ENCODE measurements around the gene SLC22A5. TPM values are rescaled to one million over a fixed set of nuclear protein-coding genes. Genes with fewer than 3 reads are reported as not detected.

Gene SLC22A5
- total RNA-seq, 1 experiment from 2014 or later: 20.2 TPM

DNA sequence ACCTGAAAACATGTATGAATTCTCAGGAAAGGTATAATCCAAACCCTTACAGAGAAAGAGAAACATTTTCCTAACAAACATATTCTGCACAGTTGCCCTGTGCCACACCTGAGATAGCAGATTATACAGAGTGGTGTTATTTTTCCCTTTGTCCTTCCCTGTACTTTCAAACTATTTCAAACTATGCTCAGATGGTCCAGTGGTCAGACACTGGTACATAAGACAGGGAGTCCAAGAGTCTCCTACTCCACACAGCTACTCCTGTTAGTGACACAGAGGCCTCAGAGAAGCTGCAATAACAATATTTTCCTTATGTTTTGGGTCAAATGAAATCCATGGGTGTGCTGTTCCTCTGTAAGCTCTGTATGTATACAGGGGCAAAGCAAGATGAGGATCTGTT lies 30.0 kb upstream of the SLC22A5 start:
- POLR2A ChIA-PET: no interaction called here
- no peaks in the 10 kb centered on the region for H3K27me3 ChIP-seq (replicated peaks; ENCODE audit: control insufficient read depth, insufficient read depth, low read length)
- H3K4me1 ChIP-seq: peaks cover 28% of the 10 kb centered on the region
- Mint-ChIP-seq H3K36me3 (ENCODE audit: insufficient read depth, unreplicated experiment) (peaks cover 16% of the 10 kb centered on the region), H3K27ac (ENCODE audit: unreplicated experiment) (no peak overlapping the region), H3K4me3 (ENCODE audit: unreplicated experiment) (no peak overlapping the region), H3K27me3 (ENCODE audit: insufficient read depth, unreplicated experiment) (no peaks in the 10 kb centered on the region), H3K4me1 (ENCODE audit: low read depth, unreplicated experiment) (peaks cover 29% of the 10 kb centered on the region), H3K9me3 (ENCODE audit: unreplicated experiment) (no peaks in the 10 kb centered on the region)
- H3K36me3 ChIP-seq (ENCODE audit: control insufficient read depth, insufficient read depth, low read length): no peaks in the 10 kb centered on the region
- TF ChIP-seq, protein P1, sequence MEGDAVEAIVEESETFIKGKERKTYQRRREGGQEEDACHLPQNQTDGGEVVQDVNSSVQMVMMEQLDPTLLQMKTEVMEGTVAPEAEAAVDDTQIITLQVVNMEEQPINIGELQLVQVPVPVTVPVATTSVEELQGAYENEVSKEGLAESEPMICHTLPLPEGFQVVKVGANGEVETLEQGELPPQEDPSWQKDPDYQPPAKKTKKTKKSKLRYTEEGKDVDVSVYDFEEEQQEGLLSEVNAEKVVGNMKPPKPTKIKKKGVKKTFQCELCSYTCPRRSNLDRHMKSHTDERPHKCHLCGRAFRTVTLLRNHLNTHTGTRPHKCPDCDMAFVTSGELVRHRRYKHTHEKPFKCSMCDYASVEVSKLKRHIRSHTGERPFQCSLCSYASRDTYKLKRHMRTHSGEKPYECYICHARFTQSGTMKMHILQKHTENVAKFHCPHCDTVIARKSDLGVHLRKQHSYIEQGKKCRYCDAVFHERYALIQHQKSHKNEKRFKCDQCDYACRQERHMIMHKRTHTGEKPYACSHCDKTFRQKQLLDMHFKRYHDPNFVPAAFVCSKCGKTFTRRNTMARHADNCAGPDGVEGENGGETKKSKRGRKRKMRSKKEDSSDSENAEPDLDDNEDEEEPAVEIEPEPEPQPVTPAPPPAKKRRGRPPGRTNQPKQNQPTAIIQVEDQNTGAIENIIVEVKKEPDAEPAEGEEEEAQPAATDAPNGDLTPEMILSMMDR (IDR thresholded peaks at IDR 0.05; ENCODE audit: insufficient read depth in 1 of 2, low read depth in 1 of 2, low read length in 1 of 2, severe bottlenecking in 1 of 2, unreplicated experiment in 1 of 2): no peak
- CTCF ChIA-PET: no interaction called here
- no peak for DNase-seq
- no peak overlapping the region for H3K4me3 ChIP-seq (ENCODE audit: low read depth, low read length)
- BruUV-seq (replicated peaks): no TSS peak
- intact Hi-C loops (cut with micrococcal nuclease; ENCODE audit: unreplicated experiment): no loop called here
- no peaks in the 10 kb centered on the region; the same call in 1 of the 2 replicates for H3K9me3 ChIP-seq

DNA sequence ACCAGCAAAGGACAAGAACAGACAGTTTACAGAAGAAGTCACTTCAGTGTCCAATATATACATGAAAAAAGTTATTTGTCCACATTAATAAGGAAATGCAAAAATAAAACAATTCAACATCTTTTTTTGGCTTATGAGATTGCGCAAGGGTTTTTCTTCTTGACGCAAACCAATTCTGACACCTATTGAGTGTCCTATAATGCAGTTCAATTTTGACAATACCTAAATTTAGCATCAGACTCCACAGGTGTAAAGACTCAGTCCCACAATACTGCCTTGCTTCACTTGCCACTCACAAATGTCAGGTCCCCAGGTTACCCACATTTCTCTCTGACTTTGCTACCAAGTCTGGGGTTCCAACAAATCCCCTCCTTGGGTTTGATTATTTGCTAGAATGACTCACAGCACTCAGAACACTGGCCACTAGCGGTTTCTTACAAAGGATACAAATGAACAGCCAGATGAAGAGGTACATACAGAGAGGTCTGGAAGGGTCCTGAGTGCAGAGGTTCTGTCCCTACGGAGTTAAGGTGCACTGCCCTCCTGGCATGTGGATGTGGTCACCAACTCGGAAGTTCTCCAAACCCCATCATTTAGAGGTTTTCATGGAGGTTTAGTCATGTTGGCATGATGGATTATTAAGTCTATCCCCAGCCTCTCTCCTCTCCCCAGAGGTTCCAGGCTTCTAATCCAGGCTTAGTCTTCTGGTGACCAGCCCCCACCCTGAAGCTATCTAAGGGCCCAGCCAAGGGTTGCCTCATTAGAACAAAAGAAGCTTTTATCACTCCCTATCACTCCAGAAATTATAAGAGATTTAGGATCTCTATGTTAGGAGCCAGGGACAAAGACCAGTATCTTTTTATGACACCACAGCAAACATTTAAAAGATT lies 27.0 kb upstream of the SLC22A5 start:
- H3K4me3 ChIP-seq (ENCODE audit: low read depth, low read length): no peak overlapping the region
- Mint-ChIP-seq H3K27me3 (ENCODE audit: insufficient read depth, unreplicated experiment) (no peaks in the 10 kb centered on the region), H3K36me3 (ENCODE audit: insufficient read depth, unreplicated experiment) (peaks cover 16% of the 10 kb centered on the region), H3K9me3 (ENCODE audit: unreplicated experiment) (peaks cover 11% of the 10 kb centered on the region), H3K27ac (ENCODE audit: unreplicated experiment) (no peak overlapping the region), H3K4me3 (ENCODE audit: unreplicated experiment) (no peak overlapping the region), H3K4me1 (ENCODE audit: low read depth, unreplicated experiment) (peaks cover 23% of the 10 kb centered on the region)
- POLR2A ChIA-PET: no interaction called here
- H3K9me3 ChIP-seq: no peaks in the 10 kb centered on the region
- H3K27me3 ChIP-seq (replicated peaks; ENCODE audit: control insufficient read depth, insufficient read depth, low read length): no peaks in the 10 kb centered on the region
- CTCF ChIA-PET: interaction anchor here (0.5 kb wide), 1 partner anchor 293 kb away, joined by 3 read pairs; no protein-coding TSS in a partner anchor
- no peaks in the 10 kb centered on the region for H3K36me3 ChIP-seq (ENCODE audit: control insufficient read depth, insufficient read depth, low read length)
- DNase-seq: no peak
- intact Hi-C loops (cut with micrococcal nuclease; ENCODE audit: unreplicated experiment): no loop called here
- peaks cover 14% of the 10 kb centered on the region; the same call in 1 of the 2 replicates for H3K4me1 ChIP-seq
- TF ChIP-seq, protein P1 (IDR thresholded peaks at IDR 0.05; ENCODE audit: insufficient read depth in 1 of 2, low read depth in 1 of 2, low read length in 1 of 2, severe bottlenecking in 1 of 2, unreplicated experiment in 1 of 2): no peak
- no TSS peak for BruUV-seq (replicated peaks)

DNA sequence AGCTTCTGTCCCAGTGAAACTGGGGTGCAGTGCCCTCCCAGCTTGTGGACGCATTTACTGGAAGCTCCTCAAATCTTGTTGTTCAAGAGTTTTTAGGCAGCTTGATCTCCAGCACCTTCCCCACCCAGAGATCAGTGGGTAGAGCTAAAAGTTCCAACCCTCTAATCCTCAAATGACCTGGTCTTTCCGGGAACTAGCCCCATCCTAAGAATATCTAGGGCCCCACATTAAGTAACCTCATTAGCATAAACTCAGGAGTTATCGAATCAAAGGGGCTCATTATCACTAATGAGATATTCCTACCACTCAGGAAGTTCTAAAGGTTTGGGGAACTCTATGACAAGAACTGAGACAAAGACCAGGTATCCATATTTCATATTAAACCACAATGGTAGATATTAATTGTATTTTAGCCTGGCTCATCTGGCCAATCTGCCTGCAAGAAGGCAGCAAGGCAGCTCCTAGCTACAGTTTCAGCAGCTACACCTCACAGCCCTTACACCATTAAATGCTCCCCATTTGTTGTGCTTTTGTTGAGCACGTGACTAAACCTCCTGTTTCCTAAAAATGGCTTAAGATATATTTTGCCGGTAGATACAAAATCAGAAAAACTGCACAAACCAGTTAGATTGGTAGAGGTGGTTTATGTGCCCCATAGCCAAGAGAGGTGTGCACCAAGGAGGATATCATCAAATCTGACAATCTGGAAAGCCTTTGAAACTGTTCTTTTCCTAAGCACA lies 24.6 kb upstream of the SLC22A5 start:
- Mint-ChIP-seq H3K36me3 (ENCODE audit: insufficient read depth, unreplicated experiment) (peaks cover 18% of the 10 kb centered on the region), H3K27me3 (ENCODE audit: insufficient read depth, unreplicated experiment) (no peaks in the 10 kb centered on the region), H3K9me3 (ENCODE audit: unreplicated experiment) (peaks cover 11% of the 10 kb centered on the region), H3K27ac (ENCODE audit: unreplicated experiment) (no peak overlapping the region), H3K4me3 (ENCODE audit: unreplicated experiment) (no peak overlapping the region), H3K4me1 (ENCODE audit: low read depth, unreplicated experiment) (peaks cover 20% of the 10 kb centered on the region)
- Histone ChIP-seq H3K4me1 (peaks cover 14% of the 10 kb centered on the region; the same call in 1 of the 2 replicates), H3K27me3 (replicated peaks; ENCODE audit: control insufficient read depth, insufficient read depth, low read length) (no peaks in the 10 kb centered on the region), H3K9me3 (peaks cover 3% of the 10 kb centered on the region; the same call in 1 of the 2 replicates), H3K36me3 (ENCODE audit: control insufficient read depth, insufficient read depth, low read length) (no peaks in the 10 kb centered on the region), H3K4me3 (ENCODE audit: low read depth, low read length) (no peak overlapping the region)
- ChIA-PET POLR2A (no interaction called here), CTCF (no interaction called here)
- DNase-seq: no peak
- TF ChIP-seq, protein P1 (IDR thresholded peaks at IDR 0.05; ENCODE audit: insufficient read depth in 1 of 2, low read depth in 1 of 2, low read length in 1 of 2, severe bottlenecking in 1 of 2, unreplicated experiment in 1 of 2): no peak
- BruUV-seq (replicated peaks): no TSS peak
- intact Hi-C loops (cut with micrococcal nuclease; ENCODE audit: unreplicated experiment): no loop called here
